Brain microvascular endothelial cell (primary cell): ENCODE data around the gene CABLES1.

Experiments used
- DNase-seq: peaks from one replicate; pipeline ENCODE4 v3.0.0-alpha.2; 2020
- H3K27ac ChIP-seq: fragments of 250-450 bp; sonication (Bioruptor Pico); 2 replicates; pipeline ENCODE4 v1.5.1; 2020; ENCODE audit warnings: mild to moderate bottlenecking, moderate library complexity
- H3K27me3 ChIP-seq: fragments of 250-450 bp; sonication (Bioruptor Pico); replicated peaks from 2 replicates; pipeline ENCODE4 v1.5.1; 2020; ENCODE audit warnings: mild to moderate bottlenecking
- H3K36me3 ChIP-seq: fragments of 250-450 bp; sonication (Bioruptor Pico); replicated peaks from 2 replicates; pipeline ENCODE4 v1.5.1; 2020; ENCODE audit warnings: mild to moderate bottlenecking
- H3K4me3 ChIP-seq: 2 replicates; pipeline ENCODE4 v1.5.1; 2011; ENCODE audit warnings: low read depth, mild to moderate bottlenecking, control low read depth, low read length, moderate library complexity
- in situ Hi-C: cut with HindIII; loops from 2 replicates; pipeline ENCODE4 v1.10.0; 2017; ENCODE audit warnings: low sequenced_read_pairs, low pct_ligation_motif_present
- TF ChIP-seq, protein P1 (sequence below): IDR thresholded peaks from 2 replicates; pipeline ENCODE4 v1.5.1; 2011; ENCODE audit warnings: low read depth, mild to moderate bottlenecking, moderate library complexity, low read length, control low read depth, inconsistent platforms; ENCODE audit errors: missing control alignments

Gene CABLES1

DNA sequence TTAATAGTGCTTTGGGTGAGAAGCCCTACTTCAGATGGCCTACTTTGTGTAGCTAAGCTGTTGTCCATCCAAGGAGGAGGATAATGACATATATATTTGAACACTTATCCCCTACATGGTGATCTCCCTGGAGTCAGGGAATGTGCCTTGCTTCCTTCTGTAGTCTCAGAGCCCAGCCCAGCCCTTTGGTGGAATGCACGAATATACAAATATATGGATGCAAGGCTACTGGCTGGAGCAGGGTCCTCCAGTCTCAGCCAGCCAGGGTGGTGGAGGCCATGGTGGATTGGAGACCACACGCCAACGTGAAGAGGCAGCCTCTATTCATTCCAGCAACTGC is 167.2 kb downstream of the CABLES1 start:
- H3K36me3 ChIP-seq = no peaks in the 10 kb centered on the region
- H3K4me3 ChIP-seq = no peak overlapping the region
- TF ChIP-seq, protein P1, sequence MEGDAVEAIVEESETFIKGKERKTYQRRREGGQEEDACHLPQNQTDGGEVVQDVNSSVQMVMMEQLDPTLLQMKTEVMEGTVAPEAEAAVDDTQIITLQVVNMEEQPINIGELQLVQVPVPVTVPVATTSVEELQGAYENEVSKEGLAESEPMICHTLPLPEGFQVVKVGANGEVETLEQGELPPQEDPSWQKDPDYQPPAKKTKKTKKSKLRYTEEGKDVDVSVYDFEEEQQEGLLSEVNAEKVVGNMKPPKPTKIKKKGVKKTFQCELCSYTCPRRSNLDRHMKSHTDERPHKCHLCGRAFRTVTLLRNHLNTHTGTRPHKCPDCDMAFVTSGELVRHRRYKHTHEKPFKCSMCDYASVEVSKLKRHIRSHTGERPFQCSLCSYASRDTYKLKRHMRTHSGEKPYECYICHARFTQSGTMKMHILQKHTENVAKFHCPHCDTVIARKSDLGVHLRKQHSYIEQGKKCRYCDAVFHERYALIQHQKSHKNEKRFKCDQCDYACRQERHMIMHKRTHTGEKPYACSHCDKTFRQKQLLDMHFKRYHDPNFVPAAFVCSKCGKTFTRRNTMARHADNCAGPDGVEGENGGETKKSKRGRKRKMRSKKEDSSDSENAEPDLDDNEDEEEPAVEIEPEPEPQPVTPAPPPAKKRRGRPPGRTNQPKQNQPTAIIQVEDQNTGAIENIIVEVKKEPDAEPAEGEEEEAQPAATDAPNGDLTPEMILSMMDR = no peak
- H3K27ac ChIP-seq = peak overlapping the region; percentile 94
- DNase-seq = no peak
- H3K27me3 ChIP-seq = no peaks in the 10 kb centered on the region
- in situ Hi-C loops = no loop called here

DNA sequence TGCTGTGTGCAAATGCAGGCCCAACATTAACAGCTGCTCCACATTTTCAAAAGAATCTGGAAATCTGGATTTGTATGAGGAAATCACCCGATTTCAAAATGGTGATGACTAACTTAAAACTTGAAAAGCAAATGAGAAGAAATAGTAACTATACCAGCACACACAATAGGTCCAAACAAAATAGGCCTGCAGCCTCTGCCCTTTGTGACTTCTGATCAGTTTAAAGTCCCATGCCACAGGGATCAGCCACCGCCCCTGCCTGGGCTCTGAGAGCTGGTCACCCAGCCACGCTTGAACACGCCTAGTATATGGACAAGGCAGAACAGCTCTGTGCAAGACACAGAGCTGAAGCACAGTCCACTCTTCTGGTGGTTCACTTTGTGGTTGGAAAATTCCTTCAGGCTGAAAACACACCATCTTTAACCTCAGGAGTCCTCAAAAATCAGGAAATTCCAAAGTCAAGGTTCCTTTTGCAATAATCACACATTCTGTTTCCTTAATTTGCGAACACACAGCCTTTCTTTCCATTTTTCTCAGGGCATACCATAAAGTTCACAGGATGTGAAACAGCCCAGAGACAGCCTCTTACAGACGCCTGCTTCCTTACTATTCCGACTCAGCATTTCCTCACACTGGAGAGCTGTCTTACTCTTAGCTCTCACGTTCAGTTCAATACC is 167.7 kb downstream of the CABLES1 start:
- H3K36me3 ChIP-seq = no peaks in the 10 kb centered on the region
- TF ChIP-seq, protein P1 = no peak
- H3K4me3 ChIP-seq = no peak overlapping the region
- in situ Hi-C loops = no loop called here
- H3K27me3 ChIP-seq = no peaks in the 10 kb centered on the region
- peak overlapping the region; percentile 94 for H3K27ac ChIP-seq
- peak; percentile 88 for DNase-seq

DNA sequence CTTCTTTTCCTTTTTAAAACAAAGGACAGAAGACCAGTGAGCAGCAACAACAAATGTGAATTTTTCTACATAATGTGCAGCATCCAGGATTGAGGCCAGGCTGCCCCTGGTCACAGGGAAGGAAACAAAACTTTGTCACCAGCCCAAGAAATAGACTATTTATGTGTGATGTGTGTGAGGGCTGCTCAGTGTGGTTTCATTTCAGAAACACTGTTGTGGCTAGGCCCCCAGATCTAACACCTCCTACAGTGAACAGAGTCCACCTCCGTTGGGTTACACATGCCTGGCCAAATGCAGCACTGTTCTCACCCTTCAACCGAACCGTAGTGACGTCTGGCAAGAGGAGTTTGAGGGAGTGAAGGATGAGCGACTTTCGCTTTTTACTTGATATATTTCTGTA is 171.5 kb downstream of the CABLES1 start:
- H3K36me3 ChIP-seq = no peaks in the 10 kb centered on the region
- no peaks in the 10 kb centered on the region for H3K27me3 ChIP-seq
- in situ Hi-C loops = no loop called here
- TF ChIP-seq, protein P1 = no peak
- H3K27ac ChIP-seq = peak overlapping the region; percentile 39
- H3K4me3 ChIP-seq = no peak overlapping the region
- DNase-seq = no peak

DNA sequence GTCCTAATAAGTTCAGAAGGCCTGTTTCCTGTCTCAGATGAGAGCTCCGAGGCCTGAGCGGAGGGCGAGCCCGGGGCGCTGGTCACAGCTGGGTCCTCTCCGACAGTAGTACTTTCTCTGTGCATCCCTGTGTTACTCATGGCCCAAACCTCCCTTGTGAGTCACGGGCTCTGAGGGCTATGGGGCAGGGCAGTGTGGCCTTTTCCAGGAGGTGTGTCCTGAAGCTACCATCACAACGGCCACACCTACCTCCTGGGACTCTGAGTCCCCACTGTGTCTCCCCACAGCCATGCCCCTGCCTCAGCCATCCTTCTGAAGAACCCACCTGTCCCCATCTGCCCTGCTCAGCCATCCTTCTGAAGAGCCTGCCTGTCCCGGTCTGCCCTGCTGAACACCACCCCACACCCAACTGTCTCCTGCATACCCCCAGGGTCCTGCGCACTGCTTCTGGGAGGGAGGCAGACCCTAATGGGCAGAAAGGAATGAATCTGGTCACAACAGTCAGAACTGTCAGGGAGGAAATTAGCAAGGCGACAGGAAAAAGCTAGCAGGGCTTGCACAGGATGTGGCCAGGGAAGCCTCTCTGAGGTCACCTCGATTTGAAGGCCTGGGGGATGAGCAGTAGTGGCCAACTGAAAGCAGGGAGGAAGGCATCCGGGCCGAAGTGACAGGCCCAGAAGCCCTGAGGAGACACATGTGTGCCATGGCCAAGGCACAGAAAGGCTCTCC is 172.4 kb downstream of the CABLES1 start:
- H3K36me3 ChIP-seq = no peaks in the 10 kb centered on the region
- in situ Hi-C loops = no loop called here
- H3K27me3 ChIP-seq = no peaks in the 10 kb centered on the region
- TF ChIP-seq, protein P1 = no peak
- H3K27ac ChIP-seq = peak overlapping the region; percentile 39
- no peak overlapping the region for H3K4me3 ChIP-seq
- peak; percentile 80 for DNase-seq
